Smooth muscle cell of the pulmonary artery (primary cell): ENCODE data around the gene IPO9. TPM values are rescaled to one million over a fixed set of nuclear protein-coding genes. Genes with fewer than 3 reads are reported as not detected.

Experiments
- total RNA-seq: library from RNA; depleted of rRNA; stranded (reverse); fragments of >200 nt; gene quantifications from 2 replicates; pipeline ENCODE4 v1.2.3, GENCODE V29; 2014

IPO9 gene
- total RNA-seq: 23.2 and 29.1 TPM in 2 replicates

GRCh38 chr1:201828820-201829774, at the start of gene IPO9:
TSS of gene IPO9 (plus strand) at chr1:201829157. CDS start at chr1:201829210, 53 bp downstream.

GRCh38 chr1:201888282-201889089, 59.5 kb downstream of the IPO9 start, which contains the start of gene SHISA4:
TSS of gene SHISA4 (plus strand) at chr1:201888898. CDS start at chr1:201888995, 97 bp downstream.

Other genes starting within 250 kb of the IPO9 start
- 22.5 and 27.0 TPM in 2 replicates for gene SHISA4, start 59.7 kb downstream of the IPO9 start, total RNA-seq
- gene LMOD1, start 117.4 kb downstream of the IPO9 start, total RNA-seq: 22.2 and 40.4 TPM in 2 replicates
- 52.6 and 61.4 TPM in 2 replicates for gene TIMM17A, start 126.3 kb downstream of the IPO9 start, total RNA-seq
- 73.0 and 82.5 TPM in 2 replicates for gene RNPEP, start 153.5 kb downstream of the IPO9 start, total RNA-seq
- gene ELF3, start 181.4 kb downstream of the IPO9 start, total RNA-seq: 0.20 and 2.2 TPM in 2 replicates